ENCODE measurements around the gene CNTRL.
"Not testable (repeated sequence)": the region's sequence is repeated elsewhere in the genome, so short reads cannot be mapped to it uniquely, and the experiment has no call there.

Gene CNTRL

GRCh38 chr9:121178676-121179372 is 104.1 kb downstream of the CNTRL start:
- no peak for DNase-seq (ENCODE audit: low spot score)
- FAIRE-seq = no peak

- FAIRE-seq = not testable (repeated sequence)
These were observed 104.6 kb downstream of the CNTRL start for GRCh38 chr9:121179373-121179721.

GRCh38 chr9:121179930-121180681 is 105.4 kb downstream of the CNTRL start:
- DNase-seq (ENCODE audit: low spot score) (no peak), FAIRE-seq (no peak)

More at GRCh38 chr9:121179373-121179721, 104.6 kb downstream of the CNTRL start:
- not testable (repeated sequence) for DNase-seq (ENCODE audit: low spot score)

- FAIRE-seq = no peak
- no peak for DNase-seq (ENCODE audit: low spot score)
These were observed 107.5 kb downstream of the CNTRL start for GRCh38 chr9:121182101-121182836.

GRCh38 chr9:121182989-121183388 is 108.2 kb downstream of the CNTRL start:
- no peak for FAIRE-seq

GRCh38 chr9:121183666-121184423 is 109.1 kb downstream of the CNTRL start:
- DNase-seq (ENCODE audit: low spot score) (no peak), FAIRE-seq (no peak)

More at GRCh38 chr9:121182989-121183388, 108.2 kb downstream of the CNTRL start:
- no peak for DNase-seq (ENCODE audit: low spot score)

- no peak for FAIRE-seq
- no peak for DNase-seq (ENCODE audit: low spot score)
These were observed 109.7 kb downstream of the CNTRL start for GRCh38 chr9:121184463-121184862.

GRCh38 chr9:121185178-121185745 is 110.5 kb downstream of the CNTRL start:
- DNase-seq (ENCODE audit: low spot score) = no peak
- no peak for FAIRE-seq

- FAIRE-seq (no peak), DNase-seq (ENCODE audit: low spot score) (no peak)
These were observed 111.1 kb downstream of the CNTRL start for GRCh38 chr9:121185774-121186403.

GRCh38 chr9:121187636-121188305 is 113.0 kb downstream of the CNTRL start:
- no peak for FAIRE-seq
- no peak for DNase-seq (ENCODE audit: low spot score)

- DNase-seq (ENCODE audit: low spot score) = no peak
- no peak for FAIRE-seq
These were observed 114.3 kb downstream of the CNTRL start for GRCh38 chr9:121189006-121189405.

GRCh38 chr9:121189660-121190059 is 114.9 kb downstream of the CNTRL start:
- no peak for DNase-seq (ENCODE audit: low spot score)
- FAIRE-seq = no peak

GRCh38 chr9:121191235-121191634 is 116.5 kb downstream of the CNTRL start:
- FAIRE-seq (no peak), DNase-seq (ENCODE audit: low spot score) (no peak)

GRCh38 chr9:121192518-121192917 is 117.8 kb downstream of the CNTRL start:
- FAIRE-seq = no peak
- no peak for DNase-seq (ENCODE audit: low spot score)

- no peak for FAIRE-seq
- DNase-seq (ENCODE audit: low spot score) = no peak
These were observed 118.3 kb downstream of the CNTRL start for GRCh38 chr9:121192959-121193640.

GRCh38 chr9:121194730-121195129 is 120.0 kb downstream of the CNTRL start:
- no peak for FAIRE-seq
- DNase-seq (ENCODE audit: low spot score) = no peak

GRCh38 chr9:121196389-121196788 is 121.6 kb downstream of the CNTRL start:
- peak; percentile 72 for FAIRE-seq
- no peak for DNase-seq (ENCODE audit: low spot score)

- FAIRE-seq (no peak), DNase-seq (ENCODE audit: low spot score) (no peak)
These were observed 122.4 kb downstream of the CNTRL start for GRCh38 chr9:121197132-121197531.

GRCh38 chr9:121198512-121199042 is 123.8 kb downstream of the CNTRL start:
- DNase-seq (ENCODE audit: low spot score) (no peak), FAIRE-seq (no peak)

Data from RCC 7860 (cell line).